Heart right ventricle (tissue), 16 donors: ENCODE results near the gene OR2M5. TPM values are rescaled to one million over a fixed set of nuclear protein-coding genes. Genes with fewer than 3 reads are reported as not detected.

Source experiments
- ATAC-seq, 8 donors: fragments of 200-7000 bp; cut with Tn5 transposase; one replicate each; pipeline ENCODE4 v1.9.1; 2020; ENCODE audit warnings: mild to moderate bottlenecking in 8 of 8, moderate library complexity in 8 of 8, moderate number of reproducible peaks in 1 of 8
- DNase-seq, 2 donors: peaks; one replicate each; pipeline ENCODE4 v3.0.0-alpha.2; 2020
- H3K27ac ChIP-seq, 10 donors: fragments of 200-600 bp; sonication (generic) in 2 of 10; one replicate each; pipeline versions ENCODE4 v1.5.0 to v1.8.0; 2020 to 2022; ENCODE audit warnings: mild to moderate bottlenecking in 3 of 10
- H3K27me3 ChIP-seq, 7 donors: fragments of 200-600 bp; one replicate each; pipeline ENCODE4 v1.8.0; 2021 to 2022; ENCODE audit warnings: mild to moderate bottlenecking in 2 of 7
- H3K36me3 ChIP-seq, 9 donors: fragments of 200-600 bp; sonication (generic) in 1 of 9; one replicate each; pipeline versions ENCODE4 v1.5.0 to v1.8.0; 2020 to 2022; ENCODE audit warnings: mild to moderate bottlenecking in 2 of 9
- H3K4me1 ChIP-seq, 9 donors: fragments of 200-600 bp; sonication (generic) in 1 of 9; one replicate each; pipeline versions ENCODE4 v1.5.0 to v1.8.0; 2020 to 2022; ENCODE audit warnings: mild to moderate bottlenecking in 4 of 9
- H3K4me3 ChIP-seq, 10 donors: fragments of 200-600 bp; sonication (generic) in 2 of 10; one replicate each; pipeline versions ENCODE4 v1.5.0 to v1.8.0; 2020 to 2022; ENCODE audit warnings: mild to moderate bottlenecking in 7 of 10, moderate library complexity in 2 of 10
- H3K9me3 ChIP-seq, 11 donors: fragments of 200-600 bp in 10 of 11; sonication (generic) in 2 of 11; one replicate each; pipeline versions ENCODE4 v1.5.0 to v1.8.0; 2013 to 2022; ENCODE audit warnings: mild to moderate bottlenecking in 2 of 11, control low read depth in 1 of 11, moderate library complexity in 1 of 11
- WGBS, 2 donors: extraction: QIAGEN DNeasy Blood & Tissue Kit; methylation state at CpG; one replicate each; pipeline ENCODE4 v1.1.7; 2013; ENCODE audit warnings: inconsistent platforms in 1 of 2; 5-methylcytosine and 5-hydroxymethylcytosine counted together
- intact Hi-C, 10 donors: fragments of 100-400 bp; cut with DNase I; formaldehyde crosslinking; loops; one replicate each; pipeline versions ENCODE4 v1.11.1 to v1.14.2; 2022
- polyA plus RNA-seq, 2 donors: library from polyadenylated mRNA; stranded (reverse); fragments of 200-250 nt; gene quantifications; one replicate each; pipeline ENCODE4 v1.2.3, GENCODE V29; 2013
- total RNA-seq, 10 donors: library from RNA; stranded (reverse); fragmentation: NEBNext Ultra II Directional in 3 of 10; extraction: Animal tissue kit (Norgen Biotek cat#: 25700) in 3 of 10; gene quantifications; one replicate each; pipeline versions ENCODE4 v1.2.1 to v1.2.4, GENCODE V29; 2021 to 2023
- TF ChIP-seq, protein P1 (sequence below), 9 donors: fragments of 200-600 bp; sonication (generic) in 2 of 9; IDR thresholded peaks; one replicate each; pipeline versions ENCODE4 v1.5.0 to v1.8.0; 2021 to 2022; ENCODE audit warnings: antibody characterized with exemption in 9 of 9, mild to moderate bottlenecking in 5 of 9, moderate library complexity in 1 of 9
- donor health status: Arrhythmogenic right ventricular cardiomyopathy.
- donor health status: ischemic (EF 13 %, LVEDD 7.1; RV severe dilation, severe dysfunction).
- donor health status: healthy with polysubstance abuse.
- donor health status: DM: no; HTN: yes; CAD: no.
- donor health status: DM: no; HTN: no; CAD: no.
- donor health status: ischemic (EF 25% LVEDD 6.9; RV normal size, moderate dysfunction).
- donor health status: ischemic (EF 25% LVEDD 5.7; RV mildly dilated, moderate dysfunction).
- donor health status: healthy.
- donor health status: DM: yes; HTN: yes; CAD: no.
- donor health status: Ischemic cardiomyopathy.
- donor health status: ischemic (EF 35%, LVEDD 5.7; RV mildly dilated, moderate dysfunction).
- donor health status: nonischemic (EF 11% LVEDD 7.7; RV severe dilation, severe dysfunction).
- donor health status: DM: yes; HTN: yes; CAD: no.
- donor health status: PGD.
- donor health status: ischemic (EF 29% LVEDD 5.4; RV normal size, mild dysfunction).
- donor health status: nonischemic (EF 23%, LVEDD 6.1; RV moderate dilation, normal function).

The OR2M5 gene
- total and polyA plus RNA-seq, 12 donors = not detected

DNA sequence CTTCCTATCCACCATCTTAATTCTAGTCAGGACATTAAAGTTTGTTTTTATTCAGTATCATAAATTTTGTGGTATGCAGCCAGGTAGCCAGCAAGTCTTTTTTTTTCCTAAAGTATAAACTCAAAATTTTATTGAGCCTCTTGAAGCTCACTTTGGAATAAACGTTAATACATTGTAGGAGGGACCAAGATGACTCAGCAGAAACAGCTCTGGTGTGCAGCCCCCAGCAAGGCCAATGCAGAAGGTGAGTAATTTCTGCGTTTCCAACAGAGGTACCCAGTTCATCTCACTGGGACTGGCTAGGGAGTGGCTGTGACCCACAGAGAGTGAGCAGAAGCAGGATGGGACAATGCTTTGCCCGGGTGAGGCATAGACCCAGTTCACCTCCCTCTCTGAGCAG is 42.4 kb downstream of the OR2M5 start:
- TF ChIP-seq, protein P1, sequence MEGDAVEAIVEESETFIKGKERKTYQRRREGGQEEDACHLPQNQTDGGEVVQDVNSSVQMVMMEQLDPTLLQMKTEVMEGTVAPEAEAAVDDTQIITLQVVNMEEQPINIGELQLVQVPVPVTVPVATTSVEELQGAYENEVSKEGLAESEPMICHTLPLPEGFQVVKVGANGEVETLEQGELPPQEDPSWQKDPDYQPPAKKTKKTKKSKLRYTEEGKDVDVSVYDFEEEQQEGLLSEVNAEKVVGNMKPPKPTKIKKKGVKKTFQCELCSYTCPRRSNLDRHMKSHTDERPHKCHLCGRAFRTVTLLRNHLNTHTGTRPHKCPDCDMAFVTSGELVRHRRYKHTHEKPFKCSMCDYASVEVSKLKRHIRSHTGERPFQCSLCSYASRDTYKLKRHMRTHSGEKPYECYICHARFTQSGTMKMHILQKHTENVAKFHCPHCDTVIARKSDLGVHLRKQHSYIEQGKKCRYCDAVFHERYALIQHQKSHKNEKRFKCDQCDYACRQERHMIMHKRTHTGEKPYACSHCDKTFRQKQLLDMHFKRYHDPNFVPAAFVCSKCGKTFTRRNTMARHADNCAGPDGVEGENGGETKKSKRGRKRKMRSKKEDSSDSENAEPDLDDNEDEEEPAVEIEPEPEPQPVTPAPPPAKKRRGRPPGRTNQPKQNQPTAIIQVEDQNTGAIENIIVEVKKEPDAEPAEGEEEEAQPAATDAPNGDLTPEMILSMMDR (IDR thresholded peaks at IDR 0.05) = no peak
- Histone ChIP-seq H3K4me3 (no peak overlapping the region), H3K4me1 (no peaks in the 10 kb centered on the region), H3K9me3 (peaks cover 0 to 13% (median 0%) of the 10 kb centered on the region in 11 donors), H3K27ac (no peak overlapping the region), H3K36me3 (no peaks in the 10 kb centered on the region), H3K27me3 (no peaks in the 10 kb centered on the region)
- DNase-seq = no peak
- no peak for ATAC-seq
- intact Hi-C loops = no loop called here
- WGBS, 2 donors = 58 to 59% methylated on average over 3 of the region's 3 CpGs

DNA sequence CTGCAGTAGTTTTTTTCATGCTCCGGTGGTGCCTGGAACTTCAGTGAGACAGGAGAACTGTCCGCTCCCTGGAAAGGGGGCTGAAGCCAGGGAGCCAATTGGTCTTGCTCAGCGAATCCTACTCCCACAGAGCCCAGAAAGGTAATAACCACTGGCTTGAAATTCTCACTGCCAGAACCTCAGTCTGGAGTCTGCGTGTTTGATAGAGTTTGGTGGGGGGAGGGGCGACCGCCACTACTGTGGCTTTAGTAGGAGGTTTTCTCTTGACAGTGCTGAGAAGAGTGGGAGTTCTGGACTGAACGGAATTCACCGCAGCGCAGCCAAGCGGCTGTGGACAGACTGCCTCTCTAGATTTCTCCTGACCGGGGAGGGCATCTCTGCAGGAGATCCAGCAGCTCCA is 44.1 kb downstream of the OR2M5 start:
- Histone ChIP-seq H3K4me3 (no peak overlapping the region), H3K4me1 (no peaks in the 10 kb centered on the region), H3K9me3 (peaks cover 0 to 20% (median 7%) of the 10 kb centered on the region in 11 donors), H3K27ac (no peak overlapping the region), H3K36me3 (no peaks in the 10 kb centered on the region), H3K27me3 (no peaks in the 10 kb centered on the region)
- ATAC-seq (no peak), DNase-seq (no peak)
- intact Hi-C loops = no loop called here
- TF ChIP-seq, protein P1 (IDR thresholded peaks at IDR 0.05) = no peak
- WGBS, 2 donors = 37 to 46% methylated on average over 11 of the region's 11 CpGs

DNA sequence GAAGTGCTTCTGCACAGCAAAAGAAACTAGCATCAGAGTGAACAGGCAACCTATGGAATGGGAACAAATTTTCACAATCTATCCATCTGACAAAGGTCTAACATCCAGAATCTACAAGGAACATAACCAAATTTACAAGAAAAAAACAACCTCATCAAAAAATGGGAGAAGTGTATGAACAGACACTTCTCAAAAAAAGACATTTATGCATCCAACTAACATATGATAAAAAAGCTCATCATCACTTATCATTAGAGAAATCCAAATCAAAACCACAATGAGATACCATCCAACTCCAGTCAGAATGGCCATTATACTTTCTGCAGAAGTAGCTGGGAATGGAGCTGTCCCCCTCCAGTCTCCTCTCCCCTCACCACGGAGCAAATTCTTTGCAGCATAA is 49.2 kb downstream of the OR2M5 start:
- ATAC-seq (no peak), DNase-seq (no peak)
- 54 to 67% methylated on average over 1 of the region's 1 CpG for WGBS, 2 donors
- intact Hi-C loops = no loop called here
- Histone ChIP-seq H3K4me3 (no peak overlapping the region), H3K27me3 (no peaks in the 10 kb centered on the region), H3K9me3 (peaks cover 0 to 27% (median 7%) of the 10 kb centered on the region in 11 donors), H3K27ac (no peak overlapping the region), H3K4me1 (no peaks in the 10 kb centered on the region), H3K36me3 (no peaks in the 10 kb centered on the region)
- TF ChIP-seq, protein P1 (IDR thresholded peaks at IDR 0.05) = no peak

Other genes starting within 250 kb of the OR2M5 start
- under 1 TPM in 1 of 10 donors, not detected in 9; 0.26 TPM for gene OR2W3, start 249.6 kb upstream of the OR2M5 start, total RNA-seq
- gene OR2W3, start 249.6 kb upstream of the OR2M5 start, polyA plus RNA-seq = under 1 TPM in 1 of 2 donors, not detected in 1; 0.06 TPM
- not detected for gene OR2T8, start 224.9 kb upstream of the OR2M5 start, total RNA-seq
- not detected for gene OR2T8, start 224.9 kb upstream of the OR2M5 start, polyA plus RNA-seq
- not detected for gene OR2AJ1, start 220.3 kb upstream of the OR2M5 start, total RNA-seq
- gene OR2AJ1, start 220.3 kb upstream of the OR2M5 start, polyA plus RNA-seq = not detected
- gene OR2L8, start 196.3 kb upstream of the OR2M5 start, total RNA-seq = not detected
- gene OR2L8, start 196.3 kb upstream of the OR2M5 start, polyA plus RNA-seq = not detected
- gene OR2AK2, start 179.9 kb upstream of the OR2M5 start, total RNA-seq = not detected
- not detected for gene OR2AK2, start 179.9 kb upstream of the OR2M5 start, polyA plus RNA-seq
- not detected for gene OR2L5, start 131.5 kb upstream of the OR2M5 start, total RNA-seq
- not detected for gene OR2L5, start 131.5 kb upstream of the OR2M5 start, polyA plus RNA-seq
- under 1 TPM in 1 of 10 donors, not detected in 9; 0.07 TPM for gene OR2L2, start 115.1 kb upstream of the OR2M5 start, total RNA-seq
- not detected for gene OR2L2, start 115.1 kb upstream of the OR2M5 start, polyA plus RNA-seq
- gene OR2L3, start 98.3 kb upstream of the OR2M5 start, total RNA-seq = not detected
- gene OR2L3, start 98.3 kb upstream of the OR2M5 start, polyA plus RNA-seq = not detected
- not detected for gene OR2L13, start 50.0 kb upstream of the OR2M5 start, total RNA-seq
- not detected for gene OR2L13, start 50.0 kb upstream of the OR2M5 start, polyA plus RNA-seq
- gene OR2M2, start 29.7 kb downstream of the OR2M5 start, total RNA-seq = not detected
- gene OR2M2, start 29.7 kb downstream of the OR2M5 start, polyA plus RNA-seq = not detected
- gene OR2M3, start 52.1 kb downstream of the OR2M5 start, total RNA-seq = not detected
- gene OR2M3, start 52.1 kb downstream of the OR2M5 start, polyA plus RNA-seq = not detected
- not detected for gene OR2M4, start 86.3 kb downstream of the OR2M5 start, total RNA-seq
- gene OR2M4, start 86.3 kb downstream of the OR2M5 start, polyA plus RNA-seq = not detected
- not detected for gene OR2T33, start 132.8 kb downstream of the OR2M5 start, total RNA-seq
- gene OR2T33, start 132.8 kb downstream of the OR2M5 start, polyA plus RNA-seq = under 1 TPM in 1 of 2 donors, not detected in 1; 0.03 TPM
- not detected for gene OR2T12, start 158.3 kb downstream of the OR2M5 start, total RNA-seq
- gene OR2T12, start 158.3 kb downstream of the OR2M5 start, polyA plus RNA-seq = not detected
- gene OR2M7, start 179.4 kb downstream of the OR2M5 start, total RNA-seq = not detected
- gene OR2M7, start 179.4 kb downstream of the OR2M5 start, polyA plus RNA-seq = not detected
- not detected for gene OR14C36, start 203.6 kb downstream of the OR2M5 start, total RNA-seq
- gene OR14C36, start 203.6 kb downstream of the OR2M5 start, polyA plus RNA-seq = not detected
- not detected for gene OR2T4, start 216.5 kb downstream of the OR2M5 start, total RNA-seq
- not detected for gene OR2T4, start 216.5 kb downstream of the OR2M5 start, polyA plus RNA-seq
- gene OR2T6, start 230.6 kb downstream of the OR2M5 start, total RNA-seq = not detected
- not detected for gene OR2T6, start 230.6 kb downstream of the OR2M5 start, polyA plus RNA-seq